Stomach (tissue), 4 donors: ENCODE results near the gene KEL.

Experiments used
- POLR2A ChIP-seq, 4 donors: fragments of 450-650 bp; IDR thresholded peaks; one replicate each; pipeline ENCODE4 v1.6.1; 2016; ENCODE audit warnings: antibody characterized with exemption in 4 of 4, control low read depth in 2 of 4, mild to moderate bottlenecking in 1 of 4, moderate library complexity in 1 of 4
- TF ChIP-seq, protein P1 (sequence below), 7 experiments: fragments of 450-650 bp in 4 of 7; fragments of 200-600 bp in 3 of 7; sonication (generic) in 3 of 7; IDR thresholded peaks; one replicate each; pipeline ENCODE4 v1.5.1; 2016 to 2019; ENCODE audit warnings: antibody characterized with exemption in 7 of 7, control low read depth in 2 of 7, mild to moderate bottlenecking in 1 of 7

DNA sequence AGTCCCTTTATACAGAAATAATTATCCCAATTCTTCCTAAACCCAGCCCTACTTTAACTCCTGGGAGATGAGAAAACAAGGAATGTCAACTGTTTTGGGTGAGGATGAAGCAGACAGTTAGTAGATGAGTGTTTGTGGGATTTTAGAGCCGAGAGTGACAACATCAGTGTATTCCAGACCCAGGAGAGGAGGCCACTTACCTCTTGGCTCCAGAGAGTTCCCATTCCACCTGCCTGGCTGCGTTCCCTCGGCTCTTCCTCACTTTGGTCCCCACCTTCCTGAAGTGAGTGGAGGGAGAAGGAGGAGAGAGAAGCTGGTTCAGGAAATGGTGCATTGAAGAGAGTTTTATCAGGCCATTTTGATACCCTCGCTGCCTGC is 579 bp downstream of the KEL start:
- TF ChIP-seq, protein P1, sequence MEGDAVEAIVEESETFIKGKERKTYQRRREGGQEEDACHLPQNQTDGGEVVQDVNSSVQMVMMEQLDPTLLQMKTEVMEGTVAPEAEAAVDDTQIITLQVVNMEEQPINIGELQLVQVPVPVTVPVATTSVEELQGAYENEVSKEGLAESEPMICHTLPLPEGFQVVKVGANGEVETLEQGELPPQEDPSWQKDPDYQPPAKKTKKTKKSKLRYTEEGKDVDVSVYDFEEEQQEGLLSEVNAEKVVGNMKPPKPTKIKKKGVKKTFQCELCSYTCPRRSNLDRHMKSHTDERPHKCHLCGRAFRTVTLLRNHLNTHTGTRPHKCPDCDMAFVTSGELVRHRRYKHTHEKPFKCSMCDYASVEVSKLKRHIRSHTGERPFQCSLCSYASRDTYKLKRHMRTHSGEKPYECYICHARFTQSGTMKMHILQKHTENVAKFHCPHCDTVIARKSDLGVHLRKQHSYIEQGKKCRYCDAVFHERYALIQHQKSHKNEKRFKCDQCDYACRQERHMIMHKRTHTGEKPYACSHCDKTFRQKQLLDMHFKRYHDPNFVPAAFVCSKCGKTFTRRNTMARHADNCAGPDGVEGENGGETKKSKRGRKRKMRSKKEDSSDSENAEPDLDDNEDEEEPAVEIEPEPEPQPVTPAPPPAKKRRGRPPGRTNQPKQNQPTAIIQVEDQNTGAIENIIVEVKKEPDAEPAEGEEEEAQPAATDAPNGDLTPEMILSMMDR (IDR thresholded peaks at IDR 0.05) = no peak
- TF ChIP-seq POLR2A (IDR thresholded peaks at IDR 0.05) = no peak
